IPS DF 6.9 (cell line): Measurements from ENCODE around the gene TNNI3.
A peak's percentile ranks its signal among the peaks of the same experiment; 100 is the strongest.
"Not testable (repeated sequence)": the region's sequence is repeated elsewhere in the genome, so short reads cannot be mapped to it uniquely, and the experiment has no call there.

Experiments used
- DNase-seq: peaks from one replicate; pipeline ENCODE4 v3.0.0-alpha.2; 2013; ENCODE audit warnings: low read depth, low spot score
- H3K27ac ChIP-seq: one replicate; pipeline ENCODE4 v1.5.1; 2013; ENCODE audit warnings: low read length, control low read depth
- H3K27me3 ChIP-seq: 2 replicates; pipeline ENCODE4 v1.6.1; 2013; ENCODE audit warnings: mild to moderate bottlenecking, low read length; ENCODE audit not compliant: control insufficient read depth, insufficient read depth
- H3K36me3 ChIP-seq: 2 replicates; pipeline ENCODE4 v1.6.1; 2013; ENCODE audit warnings: low read length; ENCODE audit not compliant: control insufficient read depth, insufficient read depth
- H3K4me1 ChIP-seq: 2 replicates; pipeline ENCODE4 v1.6.1; 2013; ENCODE audit warnings: low read length; ENCODE audit not compliant: control insufficient read depth, insufficient read depth
- H3K4me3 ChIP-seq: 2 replicates; pipeline ENCODE4 v1.5.1; 2013; ENCODE audit warnings: mild to moderate bottlenecking, low read length
- H3K9me3 ChIP-seq: 2 replicates; pipeline ENCODE4 v1.6.1; 2013; ENCODE audit warnings: low read length, inconsistent platforms; ENCODE audit not compliant: control insufficient read depth, insufficient read depth
- WGBS: extraction: QIAGEN DNeasy Blood & Tissue Kit; methylation state at CpG from one replicate; pipeline ENCODE4 v1.1.7; 2013; ENCODE audit warnings: mixed read lengths, missing lambda C conversion rate; ENCODE audit not compliant: insufficient read length, insufficient coverage; 5-methylcytosine and 5-hydroxymethylcytosine counted together

Gene TNNI3

GRCh38 chr19:55172741-55173140 lies 15.2 kb upstream of the TNNI3 start:
- Histone ChIP-seq H3K4me3 (peak overlapping the region; percentile 62; the same call in 1 of the 2 replicates), H3K4me1 (0 out of 2 replicates have a peak, but pooled peaks cover 2% of the 10 kb centered on the region), H3K27me3 (peaks cover 3% of the 10 kb centered on the region; the same call in 1 of the 2 replicates), H3K9me3 (no peaks in the 10 kb centered on the region), H3K36me3 (no peaks in the 10 kb centered on the region), H3K27ac (no peak overlapping the region)
- DNase-seq: no peak
- no CpG with 5 or more reads among the region's 12 CpGs for WGBS

GRCh38 chr19:55172318-55172717 lies 14.8 kb upstream of the TNNI3 start:
- H3K4me1 ChIP-seq, H3K27me3 ChIP-seq, H3K27ac ChIP-seq, H3K4me3 ChIP-seq, H3K9me3 ChIP-seq, DNase-seq, H3K36me3 ChIP-seq: not testable (repeated sequence)
- no CpG with 5 or more reads among the region's 9 CpGs for WGBS

- H3K36me3 ChIP-seq: no peaks in the 10 kb centered on the region
- no peak overlapping the region for H3K27ac ChIP-seq
- H3K4me1 ChIP-seq: 0 out of 2 replicates have a peak, but pooled peaks cover 2% of the 10 kb centered on the region
- H3K27me3 ChIP-seq: peaks cover 3% of the 10 kb centered on the region; the same call in 1 of the 2 replicates
- DNase-seq: no peak
- WGBS: no CpG with 5 or more reads among the region's 5 CpGs
- no peak overlapping the region for H3K4me3 ChIP-seq
- H3K9me3 ChIP-seq: no peaks in the 10 kb centered on the region
Observed at GRCh38 chr19:55171440-55171839, 13.9 kb upstream of the TNNI3 start.

GRCh38 chr19:55169136-55169535 lies 11.6 kb upstream of the TNNI3 start:
- Histone ChIP-seq H3K4me3 (no peak overlapping the region), H3K36me3 (no peaks in the 10 kb centered on the region), H3K27me3 (peaks cover 3% of the 10 kb centered on the region; the same call in 1 of the 2 replicates), H3K27ac (no peak overlapping the region), H3K9me3 (no peaks in the 10 kb centered on the region), H3K4me1 (no peaks in the 10 kb centered on the region)
- no peak for DNase-seq
- no CpG with 5 or more reads among the region's 4 CpGs for WGBS

- Histone ChIP-seq H3K27me3 (no peaks in the 10 kb centered on the region; the same call in 1 of the 2 replicates), H3K27ac (no peak within 1 kb of the TSS), H3K4me1 (no peaks in the 10 kb centered on the region), H3K9me3 (no peaks in the 10 kb centered on the region), H3K4me3 (peak within 1 kb of the TSS; percentile 40; the same call in 1 of the 2 replicates), H3K36me3 (no peaks in the 10 kb centered on the region)
- WGBS: no CpG with 5 or more reads among the region's 33 CpGs
- DNase-seq: no peak
Observed at GRCh38 chr19:55166530-55167268, 9.2 kb upstream of the TNNI3 start, which contains the start of gene DNAAF3. Gene DNAAF3, minus strand, starts transcription at chr19:55166613. Its CDS starts 200 bp downstream, at chr19:55166413.

- no peak overlapping the region for H3K27ac ChIP-seq
- no peaks in the 10 kb centered on the region; the same call in 1 of the 2 replicates for H3K27me3 ChIP-seq
- H3K4me3 ChIP-seq: peak overlapping the region; percentile 40; the same call in 1 of the 2 replicates
- no CpG with 5 or more reads among the region's 34 CpGs for WGBS
- DNase-seq: no peak
- no peaks in the 10 kb centered on the region for H3K9me3 ChIP-seq
- no peaks in the 10 kb centered on the region for H3K36me3 ChIP-seq
- H3K4me1 ChIP-seq: peaks cover 1% of the 10 kb centered on the region; the same call in 1 of the 2 replicates
Observed at GRCh38 chr19:55165952-55166529, 8.5 kb upstream of the TNNI3 start.

GRCh38 chr19:55161571-55162322 lies 4.2 kb upstream of the TNNI3 start:
- no CpG with 5 or more reads among the region's 61 CpGs for WGBS
- H3K4me1 ChIP-seq: peaks cover 7% of the 10 kb centered on the region
- DNase-seq: no peak

GRCh38 chr19:55160986-55161365 lies 3.4 kb upstream of the TNNI3 start:
- WGBS: no CpG with 5 or more reads among the region's 32 CpGs
- Histone ChIP-seq H3K27me3 (no peaks in the 10 kb centered on the region; the same call in 1 of the 2 replicates), H3K27ac (no peak overlapping the region), H3K9me3 (no peaks in the 10 kb centered on the region), H3K4me3 (peak overlapping the region; percentile 29; the same call in 1 of the 2 replicates), H3K36me3 (no peaks in the 10 kb centered on the region), H3K4me1 (peaks cover 7% of the 10 kb centered on the region)
- no peak for DNase-seq

More at GRCh38 chr19:55161571-55162322, 4.2 kb upstream of the TNNI3 start:
- H3K4me3 ChIP-seq: no peak overlapping the region
- no peak overlapping the region for H3K27ac ChIP-seq
- H3K36me3 ChIP-seq: no peaks in the 10 kb centered on the region
- H3K27me3 ChIP-seq: no peaks in the 10 kb centered on the region; the same call in 1 of the 2 replicates
- H3K9me3 ChIP-seq: no peaks in the 10 kb centered on the region

- no CpG with 5 or more reads among the region's 33 CpGs for WGBS
- H3K4me3 ChIP-seq: no peak overlapping the region; the same call in 1 of the 2 replicates
- no peak overlapping the region for H3K27ac ChIP-seq
- DNase-seq: no peak
- peaks cover 7% of the 10 kb centered on the region for H3K4me1 ChIP-seq
- H3K27me3 ChIP-seq: no peaks in the 10 kb centered on the region; the same call in 1 of the 2 replicates
- H3K9me3 ChIP-seq: no peaks in the 10 kb centered on the region
- no peaks in the 10 kb centered on the region for H3K36me3 ChIP-seq
Observed at GRCh38 chr19:55160128-55160985, 2.8 kb upstream of the TNNI3 start.
